H1 (cell line): ENCODE results near the gene RGS13. TPM values are rescaled to one million over a fixed set of nuclear protein-coding genes. Genes with fewer than 3 reads are reported as not detected.

ENCODE experiments used
- ATF3 ChIP-seq: IDR thresholded peaks from 2 replicates; pipeline ENCODE4 v1.6.1; 2011; ENCODE audit warnings: low read depth, mild to moderate bottlenecking, low read length; ENCODE audit not compliant: insufficient read depth
- CHD1 ChIP-seq: IDR thresholded peaks from 2 replicates; pipeline ENCODE4 v1.6.1; 2012; ENCODE audit warnings: low read depth, low read length, improper control_type of control experiment
- EP300 ChIP-seq, 2 experiments: IDR thresholded peaks; 1 replicate in 1 of 2; 2 replicates in 1 of 2; pipeline ENCODE4 v1.6.1; 2011 to 2012; ENCODE audit warnings: low read depth in 2 of 2, low read length in 2 of 2, mild to moderate bottlenecking in 2 of 2, borderline replicate concordance in 1 of 2, inconsistent platforms in 1 of 2, moderate library complexity in 1 of 2
- EZH2 ChIP-seq: fragments of 200-600 bp; sonication (generic); IDR thresholded peaks from 2 replicates; pipeline ENCODE4 v1.7.1; 2012; ENCODE audit warnings: low read depth, mild to moderate bottlenecking, moderate library complexity, low read length, inconsistent platforms; ENCODE audit not compliant: severe bottlenecking
- RAD21 ChIP-seq, 2 experiments: IDR thresholded peaks in 1 of 2; conservative IDR thresholded peaks in 1 of 2; 2 replicates each; pipeline ENCODE4 v1.6.1; 2011; ENCODE audit warnings: low read depth in 2 of 2, low read length in 2 of 2, improper control_type of control experiment in 1 of 2, inconsistent platforms in 1 of 2, mild to moderate bottlenecking in 1 of 2, moderate library complexity in 1 of 2
- RBBP5 ChIP-seq: IDR thresholded peaks from 2 replicates; pipeline ENCODE4 v1.7.1; 2012; ENCODE audit warnings: low read depth, mild to moderate bottlenecking, inconsistent platforms, low read length, moderate library complexity, borderline replicate concordance
- SP2 ChIP-seq: IDR thresholded peaks from 2 replicates; pipeline ENCODE4 v1.6.1; 2012; ENCODE audit warnings: mild to moderate bottlenecking, low read length, inconsistent platforms
- TEAD4 ChIP-seq: IDR thresholded peaks from 2 replicates; pipeline ENCODE4 v1.6.1; 2012; ENCODE audit warnings: low read depth, low read length, inconsistent platforms, mixed read lengths
- ZNF274 ChIP-seq: IDR thresholded peaks from 2 replicates; pipeline ENCODE4 v1.7.0; 2012; ENCODE audit warnings: low read length, borderline replicate concordance; ENCODE audit errors: extremely low read depth
- polyA plus RNA-seq, 7 experiments: library from polyadenylated mRNA; depleted of rRNA in 3 of 7; stranded (reverse) in 5 of 7; unstranded in 2 of 7; fragments of >200 nt in 5 of 7; fragments of 200-250 nt in 2 of 7; gene quantifications; 1 replicate in 5 of 7; 2 replicates in 1 of 7; 4 replicates in 1 of 7; pipeline versions ENCODE4 v1.2.1 to v1.2.3, GENCODE V29; 2011 to 2013; ENCODE audit warnings: missing spikeins in 2 of 7, mixed read lengths in 2 of 7
- total RNA-seq: library from RNA; stranded (reverse); fragmentation: NEBNext Ultra II Directional; extraction: Animal tissue kit (Norgen Biotek cat#: 25700); gene quantifications from 2 replicates; pipeline ENCODE4 v1.2.1, GENCODE V29; 2021

RGS13 gene
- total and polyA plus RNA-seq, 2 of the 8 experiments (the other 6 are each of a cell fraction or from before 2014, with no cell fraction given): not detected

GRCh38 chr1:192707978-192708547 is 72.1 kb downstream of the RGS13 start (continued):
- TF ChIP-seq ATF3: no peak
- TF ChIP-seq CHD1: no peak
- no peak for TF ChIP-seq EZH2
- TF ChIP-seq EP300 (IDR thresholded peaks at IDR 0.05; ENCODE audit: borderline replicate concordance in 1 of 2, low read depth in 2 of 2, low read length in 2 of 2): no peak
- no peak for TF ChIP-seq SP2
- no peak for TF ChIP-seq ZNF274
- no peak for TF ChIP-seq RBBP5
- no peak for TF ChIP-seq RAD21 (IDR thresholded peaks at IDR 0.05 in 1 of 2, conservative IDR thresholded peaks at IDR 0.05 in 1 of 2; ENCODE audit: low read depth in 2 of 2, low read length in 2 of 2)
- TF ChIP-seq TEAD4: no peak
- TF ChIP-seq, all 59 proteins: peak for 0
